ENCODE measurements around the gene STX10.
"Not testable (repeated sequence)": the region's sequence is repeated elsewhere in the genome, so short reads cannot be mapped to it uniquely, and the experiment has no call there.

DNA sequence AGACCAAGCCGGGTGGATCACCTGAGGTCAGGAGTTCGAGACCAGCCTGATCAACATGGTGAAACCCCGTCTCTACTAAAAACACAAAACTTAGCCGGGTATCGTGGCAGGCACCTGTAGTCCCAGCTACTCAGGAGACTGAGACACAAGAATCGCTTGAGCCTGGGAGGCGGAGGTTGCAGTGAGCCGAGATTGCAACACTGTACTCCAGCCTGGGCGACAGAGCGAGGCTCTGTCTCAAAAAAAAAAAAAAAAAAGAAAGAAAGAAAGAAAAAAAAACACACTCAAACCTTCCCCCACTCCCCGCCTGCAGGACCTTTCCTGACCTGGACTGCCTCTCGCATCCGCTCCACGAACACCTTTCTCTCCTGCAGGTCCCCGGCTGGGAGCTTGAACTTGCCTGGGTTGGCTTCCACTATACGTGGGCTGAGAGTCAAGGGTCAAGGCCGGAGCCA, 975 bp downstream of the STX10 start:
- not testable (repeated sequence) for TF ChIP-seq EP300, POLR2A (IDR thresholded peaks at IDR 0.05)
- TF ChIP-seq, protein P1, sequence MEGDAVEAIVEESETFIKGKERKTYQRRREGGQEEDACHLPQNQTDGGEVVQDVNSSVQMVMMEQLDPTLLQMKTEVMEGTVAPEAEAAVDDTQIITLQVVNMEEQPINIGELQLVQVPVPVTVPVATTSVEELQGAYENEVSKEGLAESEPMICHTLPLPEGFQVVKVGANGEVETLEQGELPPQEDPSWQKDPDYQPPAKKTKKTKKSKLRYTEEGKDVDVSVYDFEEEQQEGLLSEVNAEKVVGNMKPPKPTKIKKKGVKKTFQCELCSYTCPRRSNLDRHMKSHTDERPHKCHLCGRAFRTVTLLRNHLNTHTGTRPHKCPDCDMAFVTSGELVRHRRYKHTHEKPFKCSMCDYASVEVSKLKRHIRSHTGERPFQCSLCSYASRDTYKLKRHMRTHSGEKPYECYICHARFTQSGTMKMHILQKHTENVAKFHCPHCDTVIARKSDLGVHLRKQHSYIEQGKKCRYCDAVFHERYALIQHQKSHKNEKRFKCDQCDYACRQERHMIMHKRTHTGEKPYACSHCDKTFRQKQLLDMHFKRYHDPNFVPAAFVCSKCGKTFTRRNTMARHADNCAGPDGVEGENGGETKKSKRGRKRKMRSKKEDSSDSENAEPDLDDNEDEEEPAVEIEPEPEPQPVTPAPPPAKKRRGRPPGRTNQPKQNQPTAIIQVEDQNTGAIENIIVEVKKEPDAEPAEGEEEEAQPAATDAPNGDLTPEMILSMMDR (IDR thresholded peaks at IDR 0.05) = not testable (repeated sequence)
